T-helper 17 cell (primary cell): ENCODE measurements around the gene FBXL7. TPM values are rescaled to one million over a fixed set of nuclear protein-coding genes. Genes with fewer than 3 reads are reported as not detected.

Experiments
- ATAC-seq: fragments of 150-1000 bp; cut with Tn5 transposase; 2 replicates; pipeline ENCODE4 v1.10.0; 2021; ENCODE audit warnings: mild to moderate bottlenecking, moderate library complexity
- DNase-seq, 3 donors: peaks; one replicate each; pipeline versions ENCODE4 v3.0.0 to v3.0.0-alpha.2; 2020 to 2021
- H3K9me3 ChIP-seq: one replicate; pipeline ENCODE4 v1.7.0; 2013; ENCODE audit warnings: low read length, mild to moderate bottlenecking; ENCODE audit not compliant: control insufficient read depth, poor library complexity, severe bottlenecking
- H3K27ac Mint-ChIP-seq: one replicate; pipeline ENCODE4 v1.8.0; 2022; ENCODE audit warnings: mild to moderate bottlenecking, moderate library complexity, mixed read lengths
- H3K27me3 Mint-ChIP-seq: one replicate; pipeline ENCODE4 v1.8.0; 2022; ENCODE audit warnings: mixed read lengths
- H3K36me3 Mint-ChIP-seq: one replicate; pipeline ENCODE4 v1.8.0; 2022; ENCODE audit warnings: low read depth, mixed read lengths
- H3K4me1 Mint-ChIP-seq: one replicate; pipeline ENCODE4 v1.8.0; 2022; ENCODE audit warnings: mild to moderate bottlenecking, mixed read lengths
- H3K4me3 Mint-ChIP-seq: one replicate; pipeline ENCODE4 v1.8.0; 2022; ENCODE audit warnings: mild to moderate bottlenecking, moderate library complexity, mixed read lengths
- total RNA-seq, 4 donors: library from RNA in 2 of 4; stranded (reverse) in 2 of 4; gene quantifications; one replicate each; pipeline ENCODE4 v1.2.3 and lab custom pipeline; 2022 to 2026

Gene FBXL7
- total RNA-seq, 2 donors from 2014 or later: not detected

- Mint-ChIP-seq H3K27me3 (no peaks in the 10 kb centered on the region), H3K4me1 (no peaks in the 10 kb centered on the region), H3K36me3 (no peaks in the 10 kb centered on the region), H3K27ac (no peak overlapping the region), H3K4me3 (no peak overlapping the region)
- ATAC-seq (no peak), DNase-seq (no peak)
- no peaks in the 10 kb centered on the region for H3K9me3 ChIP-seq
Observed at GRCh38 chr5:15746833-15747232, 246.9 kb downstream of the FBXL7 start.

- H3K9me3 ChIP-seq: no peaks in the 10 kb centered on the region
- DNase-seq (no peak), ATAC-seq (no peak)
- H3K36me3 Mint-ChIP-seq: no peaks in the 10 kb centered on the region
- no peaks in the 10 kb centered on the region for H3K27me3 Mint-ChIP-seq
- no peak overlapping the region for H3K27ac Mint-ChIP-seq
- H3K4me1 Mint-ChIP-seq: no peaks in the 10 kb centered on the region
- no peak overlapping the region for H3K4me3 Mint-ChIP-seq
Observed at GRCh38 chr5:15748266-15748665, 248.3 kb downstream of the FBXL7 start.

GRCh38 chr5:15752663-15753285 is 252.8 kb downstream of the FBXL7 start:
- DNase-seq (no peak), ATAC-seq (no peak)
- H3K36me3 Mint-ChIP-seq: no peaks in the 10 kb centered on the region
- H3K9me3 ChIP-seq: no peaks in the 10 kb centered on the region
- H3K27ac Mint-ChIP-seq: no peak overlapping the region
- no peak overlapping the region for H3K4me3 Mint-ChIP-seq
- no peaks in the 10 kb centered on the region for H3K27me3 Mint-ChIP-seq
- H3K4me1 Mint-ChIP-seq: no peaks in the 10 kb centered on the region

- ATAC-seq (no peak), DNase-seq (no peak)
- Mint-ChIP-seq H3K27ac (no peak overlapping the region), H3K4me3 (no peak overlapping the region), H3K27me3 (no peaks in the 10 kb centered on the region), H3K36me3 (no peaks in the 10 kb centered on the region), H3K4me1 (no peaks in the 10 kb centered on the region)
- H3K9me3 ChIP-seq: no peaks in the 10 kb centered on the region
Observed at GRCh38 chr5:15753752-15754151, 253.8 kb downstream of the FBXL7 start.

- H3K27ac Mint-ChIP-seq: no peak overlapping the region
- H3K9me3 ChIP-seq: no peaks in the 10 kb centered on the region
- no peak overlapping the region for H3K4me3 Mint-ChIP-seq
Observed at GRCh38 chr5:15757103-15757502, 257.1 kb downstream of the FBXL7 start.

GRCh38 chr5:15757619-15758018 is 257.6 kb downstream of the FBXL7 start:
- H3K9me3 ChIP-seq: no peaks in the 10 kb centered on the region
- Mint-ChIP-seq H3K27me3 (no peaks in the 10 kb centered on the region), H3K4me3 (no peak overlapping the region), H3K27ac (no peak overlapping the region), H3K36me3 (no peaks in the 10 kb centered on the region), H3K4me1 (no peaks in the 10 kb centered on the region)
- ATAC-seq (no peak), DNase-seq (no peak)

More at GRCh38 chr5:15757103-15757502, 257.1 kb downstream of the FBXL7 start:
- no peaks in the 10 kb centered on the region for H3K4me1 Mint-ChIP-seq
- no peaks in the 10 kb centered on the region for H3K36me3 Mint-ChIP-seq
- H3K27me3 Mint-ChIP-seq: no peaks in the 10 kb centered on the region
- no peak for ATAC-seq
- no peak for DNase-seq

- Mint-ChIP-seq H3K27ac (no peak overlapping the region), H3K27me3 (no peaks in the 10 kb centered on the region), H3K4me3 (no peak overlapping the region), H3K4me1 (no peaks in the 10 kb centered on the region), H3K36me3 (no peaks in the 10 kb centered on the region)
- no peaks in the 10 kb centered on the region for H3K9me3 ChIP-seq
- ATAC-seq: no peak
- no peak for DNase-seq
Observed at GRCh38 chr5:15762668-15763067, 262.7 kb downstream of the FBXL7 start.

GRCh38 chr5:15763754-15764153 is 263.8 kb downstream of the FBXL7 start:
- no peak for DNase-seq
- no peaks in the 10 kb centered on the region for H3K36me3 Mint-ChIP-seq
- ATAC-seq: no peak
- H3K4me3 Mint-ChIP-seq: no peak overlapping the region
- no peak overlapping the region for H3K27ac Mint-ChIP-seq
- no peaks in the 10 kb centered on the region for H3K9me3 ChIP-seq
- no peaks in the 10 kb centered on the region for H3K4me1 Mint-ChIP-seq
- no peaks in the 10 kb centered on the region for H3K27me3 Mint-ChIP-seq

- H3K27ac Mint-ChIP-seq: no peak overlapping the region
- no peaks in the 10 kb centered on the region for H3K4me1 Mint-ChIP-seq
- no peak overlapping the region for H3K4me3 Mint-ChIP-seq
- ATAC-seq (no peak), DNase-seq (no peak)
- no peaks in the 10 kb centered on the region for H3K9me3 ChIP-seq
- no peaks in the 10 kb centered on the region for H3K27me3 Mint-ChIP-seq
- no peaks in the 10 kb centered on the region for H3K36me3 Mint-ChIP-seq
Observed at GRCh38 chr5:15768936-15769335, 269.0 kb downstream of the FBXL7 start.

- Mint-ChIP-seq H3K27me3 (no peaks in the 10 kb centered on the region), H3K4me3 (no peak overlapping the region), H3K36me3 (no peaks in the 10 kb centered on the region), H3K4me1 (no peaks in the 10 kb centered on the region), H3K27ac (no peak overlapping the region)
- ATAC-seq (no peak), DNase-seq (no peak)
- no peaks in the 10 kb centered on the region for H3K9me3 ChIP-seq
Observed at GRCh38 chr5:15772131-15772530, 272.2 kb downstream of the FBXL7 start.

GRCh38 chr5:15774632-15775031 is 274.7 kb downstream of the FBXL7 start:
- Mint-ChIP-seq H3K4me3 (no peak overlapping the region), H3K36me3 (no peaks in the 10 kb centered on the region), H3K4me1 (no peaks in the 10 kb centered on the region), H3K27ac (no peak overlapping the region), H3K27me3 (no peaks in the 10 kb centered on the region)
- no peak for DNase-seq
- H3K9me3 ChIP-seq: no peaks in the 10 kb centered on the region
- ATAC-seq: no peak

- Mint-ChIP-seq H3K27me3 (no peaks in the 10 kb centered on the region), H3K27ac (no peak overlapping the region), H3K36me3 (no peaks in the 10 kb centered on the region), H3K4me1 (no peaks in the 10 kb centered on the region), H3K4me3 (no peak overlapping the region)
- no peak for ATAC-seq
- no peaks in the 10 kb centered on the region for H3K9me3 ChIP-seq
- DNase-seq: no peak
Observed at GRCh38 chr5:15776346-15776745, 276.4 kb downstream of the FBXL7 start.

GRCh38 chr5:15783734-15784133 is 283.8 kb downstream of the FBXL7 start:
- DNase-seq (no peak), ATAC-seq (no peak)
- H3K9me3 ChIP-seq: no peaks in the 10 kb centered on the region
- Mint-ChIP-seq H3K4me3 (no peak overlapping the region), H3K27ac (no peak overlapping the region), H3K27me3 (no peaks in the 10 kb centered on the region), H3K36me3 (no peaks in the 10 kb centered on the region), H3K4me1 (no peaks in the 10 kb centered on the region)

GRCh38 chr5:15785531-15785981 is 285.6 kb downstream of the FBXL7 start:
- H3K36me3 Mint-ChIP-seq: no peaks in the 10 kb centered on the region
- DNase-seq (no peak), ATAC-seq (no peak)
- H3K4me3 Mint-ChIP-seq: no peak overlapping the region
- no peak overlapping the region for H3K27ac Mint-ChIP-seq
- no peaks in the 10 kb centered on the region for H3K4me1 Mint-ChIP-seq
- H3K9me3 ChIP-seq: no peaks in the 10 kb centered on the region
- no peaks in the 10 kb centered on the region for H3K27me3 Mint-ChIP-seq
